Measurements from ENCODE around the gene PRR5.

DNA sequence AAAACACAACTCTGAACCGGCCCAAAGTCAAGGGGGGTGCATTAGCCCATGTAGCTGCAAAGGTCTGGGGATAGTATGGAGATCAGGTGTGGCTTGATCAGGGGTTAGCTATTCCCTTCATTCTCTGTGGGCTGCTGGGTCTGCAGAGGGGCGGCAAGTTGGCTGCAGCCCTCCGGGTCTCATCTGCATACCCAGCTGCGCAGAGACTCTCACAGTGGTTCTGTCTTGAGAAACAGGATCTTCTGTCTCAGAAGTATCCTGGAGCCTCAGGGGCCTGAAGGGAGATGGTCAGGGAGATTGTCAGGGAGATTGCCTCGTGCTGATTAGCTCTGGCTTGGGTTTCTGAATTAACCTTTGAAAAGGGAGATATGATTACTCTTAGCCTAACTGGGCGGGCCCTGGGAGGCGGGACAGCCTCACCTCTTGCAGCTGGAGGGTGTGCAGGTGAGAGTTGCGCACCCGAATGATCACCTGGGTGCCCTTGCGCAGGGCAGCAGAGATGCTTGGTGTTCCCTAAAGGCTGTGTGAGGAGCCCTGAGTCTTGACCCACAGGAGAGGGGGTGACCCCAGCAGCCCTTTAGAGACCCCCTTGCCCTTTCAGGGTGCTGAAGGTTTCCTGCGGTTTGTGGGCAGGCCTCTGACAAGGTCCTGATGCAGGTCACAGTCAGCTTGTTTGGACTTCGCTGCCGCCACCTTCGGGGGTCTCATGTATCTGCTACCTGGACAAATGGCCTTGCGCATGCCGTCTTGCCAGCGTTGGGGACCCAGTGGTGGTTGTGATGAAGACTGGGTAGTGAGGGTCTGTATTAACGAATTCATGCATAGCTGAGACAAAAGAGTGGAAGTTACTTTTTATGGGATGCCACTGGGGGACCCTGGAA lies 57.7 kb downstream of the PRR5 start:
- TF ChIP-seq CTCF (IDR thresholded peaks at IDR 0.05): no peak
- no peak for TF ChIP-seq EZH2 (IDR thresholded peaks at IDR 0.05; ENCODE audit: borderline replicate concordance, insufficient read depth, low read depth, low read length, poor library complexity, severe bottlenecking)

All from B cell (primary cell).